HFFc6 (cell line): ENCODE measurements around the gene MRTFB. TPM values are rescaled to one million over a fixed set of nuclear protein-coding genes. Genes with fewer than 3 reads are reported as not detected.
"Not testable (repeated sequence)": the region's sequence is repeated elsewhere in the genome, so short reads cannot be mapped to it uniquely, and the experiment has no call there.

ENCODE experiments used
- DNase-seq: peaks from one replicate; pipeline ENCODE4 v3.0.0-alpha.2; 2018
- H3K27ac Mint-ChIP-seq: 2 replicates; pipeline ENCODE4 v1.8.0; 2020; ENCODE audit warnings: mild to moderate bottlenecking, mixed read lengths
- H3K27me3 Mint-ChIP-seq: 2 replicates; pipeline ENCODE4 v1.8.0; 2021; ENCODE audit warnings: mild to moderate bottlenecking, moderate library complexity, mixed read lengths; ENCODE audit not compliant: insufficient read depth
- H3K36me3 Mint-ChIP-seq: 2 replicates; pipeline ENCODE4 v1.8.0; 2021; ENCODE audit warnings: low read depth, mixed read lengths
- H3K4me1 Mint-ChIP-seq: 2 replicates; pipeline ENCODE4 v1.8.0; 2020; ENCODE audit warnings: low read depth, mixed read lengths
- H3K4me3 Mint-ChIP-seq: 2 replicates; pipeline ENCODE4 v1.8.0; 2020; ENCODE audit warnings: mild to moderate bottlenecking, moderate library complexity, mixed read lengths
- H3K9me3 Mint-ChIP-seq: 2 replicates; pipeline ENCODE4 v1.8.0; 2020; ENCODE audit warnings: mild to moderate bottlenecking, mixed read lengths
- total RNA-seq, 6 experiments: library from RNA; stranded (reverse); fragmentation: NEBNext Ultra II Directional; extraction: Animal tissue kit (Norgen Biotek cat#: 25700); gene quantifications; 2 replicates in 1 of 6; 3 replicates in 5 of 6; pipeline ENCODE4 v1.2.3, GENCODE V29; 2021
- TF ChIP-seq, protein P1 (sequence below): fragments of 200-600 bp; sonication (generic); IDR thresholded peaks from 2 replicates; pipeline ENCODE4 v1.5.0; 2021; ENCODE audit warnings: antibody characterized with exemption, mild to moderate bottlenecking

Gene MRTFB
- total RNA-seq, 6 experiments from 2014 or later, result 10.3 to 16.9 (median 14.0) TPM

DNA sequence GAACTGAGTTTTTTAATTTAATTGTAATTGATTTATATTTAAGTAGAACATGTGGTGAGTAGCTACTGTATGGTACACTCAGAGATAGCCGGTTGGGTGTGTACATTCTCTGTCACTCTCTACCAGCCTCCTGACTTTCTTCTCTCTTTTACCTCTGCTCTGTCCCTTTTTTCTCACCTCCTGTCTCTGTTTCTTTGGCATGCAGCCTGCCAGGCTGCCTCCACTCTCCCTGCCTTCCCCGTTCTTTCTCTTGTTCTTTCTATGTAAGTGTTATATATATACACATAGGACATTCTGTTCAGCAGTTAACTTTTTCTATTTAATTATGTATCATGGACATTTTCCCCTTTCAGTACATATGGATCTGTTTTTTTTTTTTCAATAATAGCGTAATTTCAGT, 50.8 kb downstream of the MRTFB start:
- peaks cover 7% of the 10 kb centered on the region; the same call in 1 of the 2 replicates for H3K36me3 Mint-ChIP-seq
- no peak overlapping the region for H3K4me3 Mint-ChIP-seq
- no peak overlapping the region for H3K27ac Mint-ChIP-seq
- peaks cover 5% of the 10 kb centered on the region for H3K4me1 Mint-ChIP-seq
- DNase-seq, result no peak
- TF ChIP-seq, protein P1, sequence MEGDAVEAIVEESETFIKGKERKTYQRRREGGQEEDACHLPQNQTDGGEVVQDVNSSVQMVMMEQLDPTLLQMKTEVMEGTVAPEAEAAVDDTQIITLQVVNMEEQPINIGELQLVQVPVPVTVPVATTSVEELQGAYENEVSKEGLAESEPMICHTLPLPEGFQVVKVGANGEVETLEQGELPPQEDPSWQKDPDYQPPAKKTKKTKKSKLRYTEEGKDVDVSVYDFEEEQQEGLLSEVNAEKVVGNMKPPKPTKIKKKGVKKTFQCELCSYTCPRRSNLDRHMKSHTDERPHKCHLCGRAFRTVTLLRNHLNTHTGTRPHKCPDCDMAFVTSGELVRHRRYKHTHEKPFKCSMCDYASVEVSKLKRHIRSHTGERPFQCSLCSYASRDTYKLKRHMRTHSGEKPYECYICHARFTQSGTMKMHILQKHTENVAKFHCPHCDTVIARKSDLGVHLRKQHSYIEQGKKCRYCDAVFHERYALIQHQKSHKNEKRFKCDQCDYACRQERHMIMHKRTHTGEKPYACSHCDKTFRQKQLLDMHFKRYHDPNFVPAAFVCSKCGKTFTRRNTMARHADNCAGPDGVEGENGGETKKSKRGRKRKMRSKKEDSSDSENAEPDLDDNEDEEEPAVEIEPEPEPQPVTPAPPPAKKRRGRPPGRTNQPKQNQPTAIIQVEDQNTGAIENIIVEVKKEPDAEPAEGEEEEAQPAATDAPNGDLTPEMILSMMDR, result no peak
- no peaks in the 10 kb centered on the region for H3K27me3 Mint-ChIP-seq
- H3K9me3 Mint-ChIP-seq, result no peaks in the 10 kb centered on the region

DNA sequence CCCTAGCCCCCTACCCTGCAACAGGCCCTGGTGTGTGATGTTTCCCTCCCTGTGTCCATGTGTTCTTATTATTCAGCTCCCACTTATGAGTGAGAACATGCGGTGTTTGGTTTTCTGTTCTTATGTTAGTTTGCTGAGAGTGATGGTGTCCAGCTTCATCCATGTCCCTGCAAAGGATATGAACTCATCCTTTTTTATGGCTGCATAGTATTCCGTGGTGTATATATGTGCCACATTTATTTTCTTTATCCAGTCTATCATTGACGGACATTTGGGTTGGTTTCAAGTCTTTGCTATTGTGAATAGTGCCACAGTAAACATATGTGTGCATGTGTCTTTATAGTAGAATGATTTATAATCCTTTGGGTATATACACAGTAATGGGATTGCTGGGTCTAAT, 51.3 kb downstream of the MRTFB start:
- H3K4me3 Mint-ChIP-seq, DNase-seq, H3K27me3 Mint-ChIP-seq, H3K36me3 Mint-ChIP-seq, H3K4me1 Mint-ChIP-seq, H3K9me3 Mint-ChIP-seq, H3K27ac Mint-ChIP-seq: not testable (repeated sequence)

DNA sequence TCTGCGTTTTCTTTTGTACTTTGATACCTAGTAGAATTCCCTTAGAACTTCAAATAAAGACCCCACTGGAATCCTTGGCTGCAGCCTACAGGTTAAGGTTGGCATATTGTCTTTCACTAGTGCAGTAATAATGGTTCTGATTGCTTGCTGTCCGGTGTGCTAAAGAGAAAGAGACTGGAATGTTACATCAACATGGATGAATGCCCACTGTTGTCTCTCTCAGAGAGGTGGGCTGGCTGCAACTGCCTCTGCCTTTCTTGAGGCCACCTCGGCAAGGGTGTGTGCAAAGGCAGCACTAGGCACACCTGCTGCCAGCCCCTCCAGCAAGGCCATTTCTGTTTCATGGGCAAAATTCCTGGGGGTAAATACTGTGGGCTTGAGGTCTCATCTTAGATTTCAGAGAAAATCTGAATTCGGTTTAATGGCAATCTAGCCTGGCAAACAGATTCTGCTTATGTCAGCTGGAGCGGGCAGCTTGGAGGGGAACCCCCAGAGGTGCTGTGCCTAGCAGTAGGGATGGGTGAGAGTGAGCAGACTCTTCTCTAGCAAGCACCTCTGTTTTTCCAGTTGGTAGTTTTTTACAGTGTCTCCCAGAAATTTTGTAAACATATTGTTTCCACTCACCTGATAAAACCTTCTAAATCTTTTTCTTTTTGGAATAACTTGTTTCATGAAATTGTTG, 54.0 kb downstream of the MRTFB start:
- TF ChIP-seq, protein P1, result no peak
- Mint-ChIP-seq H3K27me3 (no peaks in the 10 kb centered on the region), H3K36me3 (peaks cover 7% of the 10 kb centered on the region; the same call in 1 of the 2 replicates), H3K27ac (no peak overlapping the region), H3K4me3 (no peak overlapping the region), H3K4me1 (no peaks in the 10 kb centered on the region), H3K9me3 (no peaks in the 10 kb centered on the region)
- DNase-seq, result no peak

DNA sequence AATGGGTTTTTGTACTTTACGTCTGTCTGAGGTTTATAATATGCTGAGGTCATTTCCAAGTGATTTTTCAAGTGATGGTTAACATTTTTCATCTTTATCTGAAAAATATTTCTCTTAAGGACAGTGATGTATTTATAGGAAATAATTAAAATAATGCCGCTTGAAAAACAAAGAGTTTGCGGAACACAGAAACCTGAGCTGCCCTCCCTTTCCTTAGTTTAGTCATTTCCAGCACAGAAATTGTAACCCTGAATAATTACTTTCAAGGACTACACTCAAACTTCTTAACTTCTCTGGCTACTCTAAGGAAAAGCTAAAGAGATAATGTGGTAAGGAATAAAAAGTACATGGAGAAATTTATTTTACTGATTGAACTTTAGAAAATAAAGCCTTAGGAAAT, 54.6 kb downstream of the MRTFB start:
- Mint-ChIP-seq H3K36me3 (peaks cover 7% of the 10 kb centered on the region; the same call in 1 of the 2 replicates), H3K27ac (no peak overlapping the region), H3K4me3 (no peak overlapping the region), H3K4me1 (no peaks in the 10 kb centered on the region), H3K9me3 (no peaks in the 10 kb centered on the region), H3K27me3 (no peaks in the 10 kb centered on the region)
- no peak for DNase-seq
- TF ChIP-seq, protein P1, result no peak

DNA sequence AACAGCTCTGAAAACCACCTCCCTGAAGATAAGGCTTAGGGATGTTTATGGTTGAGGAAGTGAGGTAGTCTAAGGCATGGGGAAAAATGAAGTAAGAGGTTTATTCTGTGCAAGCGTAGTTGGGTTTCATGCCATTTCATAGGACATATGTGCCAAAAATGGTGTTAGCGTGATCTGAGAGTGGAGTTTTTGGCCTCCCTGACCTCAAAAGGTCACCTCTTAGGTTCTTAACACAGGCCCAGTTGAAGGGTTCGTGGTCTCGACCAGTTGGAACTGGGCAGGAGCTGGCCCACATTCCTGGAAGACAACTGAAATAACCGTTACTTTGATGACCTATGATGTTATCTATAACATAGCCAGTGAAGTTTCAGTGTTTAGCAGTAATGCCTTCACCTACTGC, 57.0 kb downstream of the MRTFB start:
- TF ChIP-seq, protein P1, result no peak
- no peaks in the 10 kb centered on the region for H3K36me3 Mint-ChIP-seq

DNA sequence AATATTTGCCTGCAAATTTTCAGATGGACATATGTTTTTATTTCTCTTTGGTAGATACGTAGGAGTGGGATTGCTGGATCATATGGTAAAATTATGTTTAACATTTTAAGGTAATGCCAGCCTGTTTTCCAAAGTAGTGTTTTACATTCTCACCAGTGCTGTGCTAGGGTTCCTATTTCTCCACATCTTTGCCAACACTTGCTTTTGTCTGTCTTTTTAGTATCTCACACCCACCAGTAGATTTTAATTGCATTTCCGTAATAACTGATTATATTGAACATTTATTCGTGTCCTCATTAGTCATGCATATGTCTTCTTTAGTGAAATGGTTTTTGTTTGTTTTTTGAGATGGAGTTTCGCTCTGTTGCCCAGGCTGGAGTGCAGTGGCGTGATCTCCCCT, 58.4 kb downstream of the MRTFB start:
- H3K27me3 Mint-ChIP-seq, result no peaks in the 10 kb centered on the region
- no peak overlapping the region for H3K4me3 Mint-ChIP-seq
- H3K4me1 Mint-ChIP-seq, result peaks cover 20% of the 10 kb centered on the region
- DNase-seq, result no peak
- no peaks in the 10 kb centered on the region for H3K9me3 Mint-ChIP-seq
- peaks cover 1% of the 10 kb centered on the region; the same call in 1 of the 2 replicates for H3K36me3 Mint-ChIP-seq
- H3K27ac Mint-ChIP-seq, result no peak overlapping the region
- TF ChIP-seq, protein P1, result no peak

More for the DNA sequence above, 57.0 kb downstream of the MRTFB start:
- no peak overlapping the region for H3K27ac Mint-ChIP-seq
- no peak overlapping the region for H3K4me3 Mint-ChIP-seq
- H3K9me3 Mint-ChIP-seq, result no peaks in the 10 kb centered on the region
- H3K27me3 Mint-ChIP-seq, result no peaks in the 10 kb centered on the region
- DNase-seq, result no peak
- peaks cover 14% of the 10 kb centered on the region for H3K4me1 Mint-ChIP-seq
